Heart left ventricle (tissue), 13 donors: ENCODE measurements around the gene CYB5R4.

ENCODE experiments used
- CTCF ChIP-seq, 12 donors: fragments of 200-600 bp; sonication (generic) in 4 of 12; IDR thresholded peaks; one replicate each; pipeline versions ENCODE4 v1.5.0 to v1.8.0; 2018 to 2022; ENCODE audit warnings: antibody characterized with exemption in 12 of 12, mild to moderate bottlenecking in 5 of 12
- POLR2A ChIP-seq, 2 donors: fragments of 450-650 bp; IDR thresholded peaks; one replicate each; pipeline ENCODE4 v1.6.1; 2017; ENCODE audit warnings: antibody characterized with exemption in 2 of 2, mild to moderate bottlenecking in 2 of 2, moderate library complexity in 2 of 2
- donor health status: ischemic (EF 13 %, LVEDD 7.1; RV severe dilation, severe dysfunction).
- donor health status: DM: no; HTN: yes; CAD: no.
- donor health status: DM: no; HTN: no; CAD: no.
- donor health status: ischemic (EF 25% LVEDD 6.9; RV normal size, moderate dysfunction).
- donor health status: ischemic (EF 25% LVEDD 5.7; RV mildly dilated, moderate dysfunction).
- donor health status: ischemic (EF 35%, LVEDD 5.7; RV mildly dilated, moderate dysfunction).
- donor health status: nonischemic (EF 11% LVEDD 7.7; RV severe dilation, severe dysfunction).
- donor health status: DM: yes; HTN: yes; CAD: no.
- donor health status: PGD.
- donor health status: ischemic (EF 29% LVEDD 5.4; RV normal size, mild dysfunction).
- donor health status: nonischemic (EF 23%, LVEDD 6.1; RV moderate dilation, normal function).

DNA sequence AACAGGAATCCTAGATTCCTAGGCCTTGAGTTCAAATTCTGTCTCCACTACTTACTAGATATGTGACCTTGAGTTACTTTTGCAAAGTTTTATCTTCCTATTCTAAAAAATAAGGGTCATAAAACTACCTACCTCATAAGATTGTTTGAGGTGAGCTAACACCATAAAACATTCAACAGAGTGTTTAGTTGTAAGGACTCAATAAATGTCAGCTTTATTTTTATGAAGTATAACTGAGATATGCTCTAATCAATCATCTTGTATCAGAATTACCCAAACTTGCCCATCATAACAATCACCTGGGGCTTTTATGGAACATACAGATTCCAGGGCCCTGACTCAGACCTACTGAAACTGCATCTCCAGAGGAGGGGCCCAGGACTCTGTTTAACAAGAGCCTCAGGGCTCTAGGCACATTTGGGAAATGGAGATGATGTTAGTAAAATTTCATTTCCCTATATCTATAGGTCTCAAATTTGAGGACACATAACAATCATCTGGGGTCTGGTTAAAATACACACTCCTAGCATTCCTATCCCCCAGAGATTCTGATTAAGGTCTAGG lies 138.6 kb downstream of the CYB5R4 start:
- TF ChIP-seq CTCF (IDR thresholded peaks at IDR 0.05): no peak
- TF ChIP-seq POLR2A (IDR thresholded peaks at IDR 0.05): no peak
